ENCODE data around the gene CAMTA1. TPM values are rescaled to one million over a fixed set of nuclear protein-coding genes. Genes with fewer than 3 reads are reported as not detected.

CAMTA1 gene
- total RNA-seq, 2 experiments from 2014 or later: 43.9 to 73.3 TPM

DNA sequence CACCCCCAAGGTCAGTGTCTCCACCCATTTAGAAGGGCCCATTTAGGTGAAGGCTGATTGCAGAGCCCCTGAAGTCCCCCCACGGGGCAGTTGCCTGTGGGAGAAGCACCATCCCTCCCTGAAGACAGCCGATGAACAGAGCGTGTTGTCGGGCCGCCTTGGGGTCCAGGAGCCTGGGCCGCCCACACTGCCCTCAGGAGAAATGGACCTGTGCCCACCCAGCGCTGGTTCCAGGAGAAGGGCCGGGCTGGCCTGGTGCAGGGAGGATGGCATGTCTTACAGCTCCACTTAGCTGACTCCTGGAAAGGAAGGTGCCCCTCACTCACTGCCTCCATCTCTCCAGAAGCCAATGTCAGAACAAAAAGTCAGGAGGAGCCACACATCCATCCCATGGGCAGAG, 733.2 kb downstream of the CAMTA1 start:
- CTCF ChIA-PET (ENCODE audit: unreplicated experiment): no interaction called here
- H3K79me2 ChIP-seq (ENCODE audit: insufficient read depth, low read depth, low read length): no peaks in the 10 kb centered on the region
- POLR2A ChIA-PET: no interaction called here
- no peaks in the 10 kb centered on the region for H3K9me2 ChIP-seq (ENCODE audit: insufficient read depth, low read length)
- no peak overlapping the region for H3K4me3 ChIP-seq (ENCODE audit: low read depth, low read length, poor library complexity, severe bottlenecking)
- H2AFZ ChIP-seq (ENCODE audit: low read length): no peak overlapping the region
- no peaks in the 10 kb centered on the region for H4K20me1 ChIP-seq (ENCODE audit: insufficient read depth, low read length)
- no peak overlapping the region for H3K27ac ChIP-seq (ENCODE audit: low read depth, low read length, poor library complexity, severe bottlenecking)
- no TSS peak for BruUV-seq (replicated peaks)
- no peaks in the 10 kb centered on the region for H3K36me3 ChIP-seq (ENCODE audit: insufficient read depth, low read length)
- H3K4me1 ChIP-seq (ENCODE audit: insufficient read depth, low read length, poor library complexity, severe bottlenecking): no peaks in the 10 kb centered on the region
- TF ChIP-seq, protein P1, sequence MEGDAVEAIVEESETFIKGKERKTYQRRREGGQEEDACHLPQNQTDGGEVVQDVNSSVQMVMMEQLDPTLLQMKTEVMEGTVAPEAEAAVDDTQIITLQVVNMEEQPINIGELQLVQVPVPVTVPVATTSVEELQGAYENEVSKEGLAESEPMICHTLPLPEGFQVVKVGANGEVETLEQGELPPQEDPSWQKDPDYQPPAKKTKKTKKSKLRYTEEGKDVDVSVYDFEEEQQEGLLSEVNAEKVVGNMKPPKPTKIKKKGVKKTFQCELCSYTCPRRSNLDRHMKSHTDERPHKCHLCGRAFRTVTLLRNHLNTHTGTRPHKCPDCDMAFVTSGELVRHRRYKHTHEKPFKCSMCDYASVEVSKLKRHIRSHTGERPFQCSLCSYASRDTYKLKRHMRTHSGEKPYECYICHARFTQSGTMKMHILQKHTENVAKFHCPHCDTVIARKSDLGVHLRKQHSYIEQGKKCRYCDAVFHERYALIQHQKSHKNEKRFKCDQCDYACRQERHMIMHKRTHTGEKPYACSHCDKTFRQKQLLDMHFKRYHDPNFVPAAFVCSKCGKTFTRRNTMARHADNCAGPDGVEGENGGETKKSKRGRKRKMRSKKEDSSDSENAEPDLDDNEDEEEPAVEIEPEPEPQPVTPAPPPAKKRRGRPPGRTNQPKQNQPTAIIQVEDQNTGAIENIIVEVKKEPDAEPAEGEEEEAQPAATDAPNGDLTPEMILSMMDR (conservative IDR thresholded peaks at IDR 0.05; ENCODE audit: low read length): no peak
- TF ChIP-seq EZH2phosphoT487 (IDR thresholded peaks at IDR 0.05; ENCODE audit: borderline replicate concordance, low read depth, low read length): no peak
- intact Hi-C loops (cut with micrococcal nuclease; ENCODE audit: unreplicated experiment): no loop called here
- H3K4me2 ChIP-seq (ENCODE audit: low read length): no peak overlapping the region
- no peak for DNase-seq (ENCODE audit: low spot score)
- no peaks in the 10 kb centered on the region for H3K9me3 ChIP-seq (ENCODE audit: low read length)

- H3K27ac ChIP-seq (ENCODE audit: low read depth, low read length, poor library complexity, severe bottlenecking): no peak overlapping the region
- H3K36me3 ChIP-seq (ENCODE audit: insufficient read depth, low read length): no peaks in the 10 kb centered on the region
- ChIA-PET CTCF (ENCODE audit: unreplicated experiment) (no interaction called here), POLR2A (no interaction called here)
- no peaks in the 10 kb centered on the region for H4K20me1 ChIP-seq (ENCODE audit: insufficient read depth, low read length)
- no peaks in the 10 kb centered on the region for H3K79me2 ChIP-seq (ENCODE audit: insufficient read depth, low read depth, low read length)
- no peak overlapping the region for H3K4me3 ChIP-seq (ENCODE audit: low read depth, low read length, poor library complexity, severe bottlenecking)
- no peak for DNase-seq (ENCODE audit: low spot score)
- H3K9me2 ChIP-seq (ENCODE audit: insufficient read depth, low read length): no peaks in the 10 kb centered on the region
- TF ChIP-seq, protein P1 (conservative IDR thresholded peaks at IDR 0.05; ENCODE audit: low read length): no peak
- TF ChIP-seq EZH2phosphoT487 (IDR thresholded peaks at IDR 0.05; ENCODE audit: borderline replicate concordance, low read depth, low read length): no peak
- intact Hi-C loops (cut with micrococcal nuclease; ENCODE audit: unreplicated experiment): no loop called here
- no TSS peak for BruUV-seq (replicated peaks)
- no peaks in the 10 kb centered on the region for H3K4me1 ChIP-seq (ENCODE audit: insufficient read depth, low read length, poor library complexity, severe bottlenecking)
- H3K4me2 ChIP-seq (ENCODE audit: low read length): no peak overlapping the region
- H3K9me3 ChIP-seq (ENCODE audit: low read length): no peaks in the 10 kb centered on the region
- no peak overlapping the region for H2AFZ ChIP-seq (ENCODE audit: low read length)
These were observed 734.1 kb downstream of the CAMTA1 start for GRCh38 chr1:7519181-7519860.

DNA sequence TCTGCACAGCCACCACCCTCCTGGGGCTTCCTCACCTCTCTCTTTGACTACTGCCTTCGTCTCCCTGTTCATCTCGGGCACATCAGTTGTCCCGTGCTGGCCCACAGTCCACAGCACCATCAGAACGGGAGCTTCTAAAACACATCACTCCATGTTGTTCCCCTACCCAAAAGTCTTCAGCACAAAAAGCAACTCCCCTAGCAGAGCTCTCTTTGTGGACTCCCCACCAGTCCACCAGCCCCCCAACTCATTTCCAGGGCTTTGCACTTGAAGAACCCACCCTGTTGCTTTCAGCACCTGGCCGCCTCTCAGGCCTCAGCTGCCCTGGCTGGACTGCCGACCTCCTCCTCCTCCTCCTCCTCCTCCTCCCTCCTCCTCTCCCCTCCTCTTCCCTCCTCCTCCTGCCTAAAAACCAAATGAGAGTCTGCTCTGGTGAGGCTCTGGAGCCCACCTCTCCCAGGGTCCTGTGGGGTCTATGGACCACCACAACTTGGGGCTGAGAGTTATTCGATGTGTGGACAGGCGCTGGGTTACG, 734.7 kb downstream of the CAMTA1 start:
- POLR2A ChIA-PET: no interaction called here
- no peaks in the 10 kb centered on the region for H3K4me1 ChIP-seq (ENCODE audit: insufficient read depth, low read length, poor library complexity, severe bottlenecking)
- DNase-seq (ENCODE audit: low spot score): no peak

More for the DNA sequence above, 734.7 kb downstream of the CAMTA1 start:
- intact Hi-C loops (cut with micrococcal nuclease; ENCODE audit: unreplicated experiment): no loop called here
- H3K79me2 ChIP-seq (ENCODE audit: insufficient read depth, low read depth, low read length): no peaks in the 10 kb centered on the region
- no peaks in the 10 kb centered on the region for H3K36me3 ChIP-seq (ENCODE audit: insufficient read depth, low read length)
- BruUV-seq (replicated peaks): no TSS peak
- H3K9me2 ChIP-seq (ENCODE audit: insufficient read depth, low read length): no peaks in the 10 kb centered on the region
- no peaks in the 10 kb centered on the region for H4K20me1 ChIP-seq (ENCODE audit: insufficient read depth, low read length)
- H3K9me3 ChIP-seq (ENCODE audit: low read length): no peaks in the 10 kb centered on the region
- CTCF ChIA-PET (ENCODE audit: unreplicated experiment): no interaction called here
- TF ChIP-seq, protein P1 (conservative IDR thresholded peaks at IDR 0.05; ENCODE audit: low read length): no peak
- TF ChIP-seq EZH2phosphoT487 (IDR thresholded peaks at IDR 0.05; ENCODE audit: borderline replicate concordance, low read depth, low read length): no peak
- H3K4me3 ChIP-seq (ENCODE audit: low read depth, low read length, poor library complexity, severe bottlenecking): no peak overlapping the region
- H2AFZ ChIP-seq (ENCODE audit: low read length): no peak overlapping the region
- no peak overlapping the region for H3K4me2 ChIP-seq (ENCODE audit: low read length)
- no peak overlapping the region for H3K27ac ChIP-seq (ENCODE audit: low read depth, low read length, poor library complexity, severe bottlenecking)
